ENCODE measurements around the gene FAM98A. TPM values are rescaled to one million over a fixed set of nuclear protein-coding genes. Genes with fewer than 3 reads are reported as not detected.

Gene FAM98A
- total and polyA plus RNA-seq, 4 experiments from 2014 or later: 6.6 to 38.2 (median 27.8) TPM

DNA sequence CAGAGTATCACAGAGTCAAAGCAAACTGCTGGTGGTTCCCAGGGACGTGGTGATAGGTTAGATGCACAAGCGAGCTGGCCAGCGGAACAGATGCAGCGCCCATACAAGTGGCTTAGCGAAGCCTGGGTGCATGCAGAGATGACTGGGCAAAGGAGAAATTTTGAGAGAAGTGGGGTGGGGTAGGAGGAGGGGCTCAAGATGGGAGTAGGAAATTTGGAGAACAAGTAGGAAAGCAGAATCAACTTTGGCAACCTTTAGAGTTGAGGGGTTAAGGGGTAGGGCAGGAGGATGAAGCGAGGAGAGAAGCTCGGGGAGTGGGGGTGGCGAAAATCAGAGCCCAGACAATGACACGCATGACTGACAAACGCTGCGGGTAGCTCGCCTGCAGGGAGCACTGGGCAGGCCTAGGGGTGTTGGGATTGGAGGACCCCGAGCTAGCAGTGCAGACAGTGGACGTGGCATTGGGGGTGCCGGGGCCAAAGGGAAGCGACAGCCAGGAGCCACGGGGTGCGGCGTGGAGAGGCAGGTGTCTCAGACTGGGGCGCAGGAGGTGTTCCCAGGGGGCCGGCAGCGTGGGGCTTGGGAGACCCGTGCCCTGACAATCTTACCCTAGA lies 431 bp downstream of the FAM98A start:
- Mint-ChIP-seq H3K4me3 (peak overlapping the region; percentile 94 to 100 (median 98)), H3K36me3 (peaks cover 11 to 24% of the 10 kb centered on the region in 2 donors), H3K4me1 (peaks cover 25 to 44% (median 38%) of the 10 kb centered on the region in 4 donors), H3K27ac (peak overlapping the region; percentile 90 to 99 (median 97)), H3K27me3 (no peaks in the 10 kb centered on the region), H3K9me3 (peaks cover 0 to 2% (median 0%) of the 10 kb centered on the region in 8 donors)
- intact Hi-C loops (cut with micrococcal nuclease): loop anchor here (1.0 to 5.0 kb wide), 4 partner anchors 15 to 1241 kb away; partner anchors contain the start of genes BIRC6 and TTC27
- Histone ChIP-seq H3K4me3 (ENCODE audit: low read length in 2 of 2) (peak overlapping the region; percentile 63 to 96), H3K4me1 (ENCODE audit: insufficient read depth, low read length) (peaks cover 32% of the 10 kb centered on the region), H3K9me3 (ENCODE audit: control insufficient read depth in 1 of 2, low read length in 2 of 2) (no peaks in the 10 kb centered on the region), H3K27ac (ENCODE audit: low read depth, low read length) (peak overlapping the region; percentile 80), H3K36me3 (ENCODE audit: insufficient read depth, low read length) (peaks cover 3% of the 10 kb centered on the region), H3K27me3 (ENCODE audit: insufficient read depth, low read length) (no peaks in the 10 kb centered on the region)
- DNase-seq: peak in 1 of 5 donors; percentile 60
- POLR2A ChIA-PET (ENCODE audit: partially characterized antibody): interaction anchor here (0.7 to 3.3 kb wide), 8 partner anchors 12 to 1559 kb away, joined by 3 to 50 read pairs (median 4); partner anchors contain the start of genes DPY30, RASGRP3, SLC30A6 and TTC27
- CTCF ChIA-PET (ENCODE audit: partially characterized antibody): interaction anchor here (0.9 to 4.3 kb wide), 5 partner anchors 10 to 226 kb away, joined by 3 to 30 read pairs (median 11); partner anchors contain the start of gene RASGRP3

- H3K4me3 ChIP-seq (ENCODE audit: low read length in 2 of 2): no peak overlapping the region
- Mint-ChIP-seq H3K27ac (peak overlapping the region in 3 of 7 donors; percentile 6 to 91 (median 68)), H3K4me1 (peaks cover 28 to 50% (median 38%) of the 10 kb centered on the region in 4 donors), H3K36me3 (peaks cover 17 to 38% of the 10 kb centered on the region in 2 donors), H3K27me3 (no peaks in the 10 kb centered on the region), H3K9me3 (peaks cover 0 to 2% (median 0%) of the 10 kb centered on the region in 8 donors), H3K4me3 (peak overlapping the region in 3 of 8 donors; percentile 6 to 56 (median 53))
- POLR2A ChIA-PET (ENCODE audit: partially characterized antibody): no interaction called here
- intact Hi-C loops (cut with micrococcal nuclease): loop anchor here (5.0 kb wide), 1 partner anchor 1240 kb away; the partner anchor contains the start of gene BIRC6
- no peak overlapping the region for H3K27ac ChIP-seq (ENCODE audit: low read depth, low read length)
- no peaks in the 10 kb centered on the region for H3K9me3 ChIP-seq (ENCODE audit: control insufficient read depth in 1 of 2, low read length in 2 of 2)
- CTCF ChIA-PET (ENCODE audit: partially characterized antibody): interaction anchor here (1.5 kb wide), 1 partner anchor 14 kb away, joined by 4 read pairs; no protein-coding TSS in a partner anchor
- no peaks in the 10 kb centered on the region for H3K27me3 ChIP-seq (ENCODE audit: insufficient read depth, low read length)
- H3K4me1 ChIP-seq (ENCODE audit: insufficient read depth, low read length): peaks cover 32% of the 10 kb centered on the region
- DNase-seq: no peak
- peaks cover 6% of the 10 kb centered on the region for H3K36me3 ChIP-seq (ENCODE audit: insufficient read depth, low read length)
Observed at GRCh38 chr2:33597026-33597425, 2.1 kb downstream of the FAM98A start.

GRCh38 chr2:33595385-33595784 lies 3.7 kb downstream of the FAM98A start:
- peaks cover 28 to 50% (median 40%) of the 10 kb centered on the region in 4 donors for H3K4me1 Mint-ChIP-seq
- intact Hi-C loops (cut with micrococcal nuclease): loop anchor here (5.0 kb wide), 1 partner anchor 1238 kb away; the partner anchor contains the start of gene BIRC6

DNA sequence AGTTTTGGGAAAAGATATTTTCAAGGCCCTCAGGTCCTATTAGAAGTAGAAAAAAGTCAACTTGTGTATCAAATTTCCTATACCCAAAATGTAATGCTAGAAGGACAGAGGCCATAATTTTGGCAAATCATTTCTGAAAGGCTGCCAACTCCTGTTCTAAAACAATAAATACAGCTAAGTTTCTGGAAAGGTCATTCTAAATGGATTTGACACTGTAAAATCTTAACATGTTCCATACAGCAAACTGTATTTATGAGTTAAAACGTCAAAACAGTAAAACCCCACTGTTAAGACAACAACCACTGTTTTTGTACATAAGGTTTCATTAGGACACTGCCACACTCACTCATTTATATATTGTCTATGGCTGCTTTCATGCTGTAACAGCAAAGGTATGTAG lies 9.7 kb downstream of the FAM98A start:
- H3K4me1 ChIP-seq (ENCODE audit: insufficient read depth, low read length): no peaks in the 10 kb centered on the region
- no peaks in the 10 kb centered on the region for H3K9me3 ChIP-seq (ENCODE audit: control insufficient read depth in 1 of 2, low read length in 2 of 2)
- H3K27me3 Mint-ChIP-seq: no peaks in the 10 kb centered on the region
- POLR2A ChIA-PET (ENCODE audit: partially characterized antibody): no interaction called here
- peaks cover 0 to 10% (median 7%) of the 10 kb centered on the region in 4 donors for H3K4me1 Mint-ChIP-seq
- H3K27ac Mint-ChIP-seq: peak overlapping the region in 1 of 7 donors; percentile 59
- no peak overlapping the region for H3K27ac ChIP-seq (ENCODE audit: low read depth, low read length)
- intact Hi-C loops (cut with micrococcal nuclease): no loop called here
- no peaks in the 10 kb centered on the region for H3K27me3 ChIP-seq (ENCODE audit: insufficient read depth, low read length)
- H3K4me3 ChIP-seq (ENCODE audit: low read length in 2 of 2): no peak overlapping the region
- CTCF ChIA-PET (ENCODE audit: partially characterized antibody): no interaction called here
- peaks cover 30% of the 10 kb centered on the region for H3K36me3 ChIP-seq (ENCODE audit: insufficient read depth, low read length)
- H3K4me3 Mint-ChIP-seq: no peak overlapping the region
- peaks cover 40 to 72% of the 10 kb centered on the region in 2 donors for H3K36me3 Mint-ChIP-seq
- peaks cover 0 to 2% (median 0%) of the 10 kb centered on the region in 8 donors for H3K9me3 Mint-ChIP-seq
- DNase-seq: no peak

More at GRCh38 chr2:33595385-33595784, 3.7 kb downstream of the FAM98A start:
- H3K27ac ChIP-seq (ENCODE audit: low read depth, low read length): no peak overlapping the region
- Mint-ChIP-seq H3K27ac (peak overlapping the region in 3 of 7 donors; percentile 2 to 68 (median 47)), H3K27me3 (no peaks in the 10 kb centered on the region), H3K36me3 (peaks cover 25 to 54% of the 10 kb centered on the region in 2 donors), H3K9me3 (peaks cover 0 to 2% (median 0%) of the 10 kb centered on the region in 8 donors), H3K4me3 (peak overlapping the region in 1 of 8 donors; percentile 28)
- H3K9me3 ChIP-seq (ENCODE audit: control insufficient read depth in 1 of 2, low read length in 2 of 2): no peaks in the 10 kb centered on the region
- H3K4me3 ChIP-seq (ENCODE audit: low read length in 2 of 2): no peak overlapping the region
- POLR2A ChIA-PET (ENCODE audit: partially characterized antibody): no interaction called here
- H3K36me3 ChIP-seq (ENCODE audit: insufficient read depth, low read length): peaks cover 9% of the 10 kb centered on the region
- DNase-seq: no peak
- CTCF ChIA-PET (ENCODE audit: partially characterized antibody): interaction anchor here (2.8 kb wide), 1 partner anchor 12 kb away, joined by 12 read pairs; no protein-coding TSS in a partner anchor
- peaks cover 32% of the 10 kb centered on the region for H3K4me1 ChIP-seq (ENCODE audit: insufficient read depth, low read length)
- no peaks in the 10 kb centered on the region for H3K27me3 ChIP-seq (ENCODE audit: insufficient read depth, low read length)

DNA sequence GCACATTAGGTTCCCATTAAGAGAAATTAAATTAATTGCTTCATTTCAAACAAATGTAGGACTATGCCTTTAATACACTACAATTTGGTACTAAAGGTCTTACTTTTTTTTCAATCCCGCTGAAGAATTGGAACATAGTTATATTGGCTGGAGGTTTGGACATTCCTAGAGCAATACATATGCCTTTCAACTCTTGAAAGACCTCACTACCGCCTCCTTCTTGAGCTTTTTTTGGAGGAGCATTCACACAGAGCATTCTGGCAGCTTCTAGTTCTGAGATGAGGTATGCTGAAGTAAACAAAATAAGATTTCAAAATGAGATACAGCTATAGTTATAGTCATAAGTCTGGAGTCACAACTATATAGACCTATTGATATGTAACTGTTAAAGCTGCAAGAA lies 10.9 kb downstream of the FAM98A start:
- no peak for DNase-seq
- Mint-ChIP-seq H3K27me3 (no peaks in the 10 kb centered on the region), H3K4me1 (peaks cover 0 to 5% (median under 1%) of the 10 kb centered on the region in 4 donors), H3K36me3 (peaks cover 35 to 72% of the 10 kb centered on the region in 2 donors), H3K27ac (peak overlapping the region in 3 of 7 donors; percentile 12 to 51 (median 15)), H3K9me3 (peaks cover 0 to 2% (median 0%) of the 10 kb centered on the region in 8 donors), H3K4me3 (no peak overlapping the region)
- H3K4me1 ChIP-seq (ENCODE audit: insufficient read depth, low read length): peaks cover 2% of the 10 kb centered on the region
- H3K9me3 ChIP-seq (ENCODE audit: control insufficient read depth in 1 of 2, low read length in 2 of 2): no peaks in the 10 kb centered on the region
- peaks cover 27% of the 10 kb centered on the region for H3K36me3 ChIP-seq (ENCODE audit: insufficient read depth, low read length)
- ChIA-PET CTCF (ENCODE audit: partially characterized antibody) (interaction anchor here (1.1 kb wide), 1 partner anchor 11 kb away, joined by 3 read pairs; the partner anchor contains the start of gene FAM98A), POLR2A (ENCODE audit: partially characterized antibody) (no interaction called here)
- intact Hi-C loops (cut with micrococcal nuclease): no loop called here
- H3K27ac ChIP-seq (ENCODE audit: low read depth, low read length): no peak overlapping the region
- no peaks in the 10 kb centered on the region for H3K27me3 ChIP-seq (ENCODE audit: insufficient read depth, low read length)
- H3K4me3 ChIP-seq (ENCODE audit: low read length in 2 of 2): no peak overlapping the region

GRCh38 chr2:33586766-33587165 lies 12.3 kb downstream of the FAM98A start:
- intact Hi-C loops (cut with micrococcal nuclease): no loop called here
- H3K27ac Mint-ChIP-seq: peak overlapping the region in 1 of 7 donors; percentile 14

More at GRCh38 chr2:33586766-33587165, 12.3 kb downstream of the FAM98A start:
- Mint-ChIP-seq H3K9me3 (peaks cover 0 to 2% (median 0%) of the 10 kb centered on the region in 8 donors), H3K36me3 (peaks cover 35 to 66% of the 10 kb centered on the region in 2 donors), H3K27me3 (no peaks in the 10 kb centered on the region), H3K4me1 (peaks cover 0 to 9% (median 3%) of the 10 kb centered on the region in 4 donors), H3K4me3 (no peak overlapping the region)
- peaks cover 5% of the 10 kb centered on the region for H3K4me1 ChIP-seq (ENCODE audit: insufficient read depth, low read length)
- H3K36me3 ChIP-seq (ENCODE audit: insufficient read depth, low read length): peaks cover 27% of the 10 kb centered on the region
- no peak for DNase-seq
- ChIA-PET CTCF (ENCODE audit: partially characterized antibody) (interaction anchor here (1.1 to 1.7 kb wide), 3 partner anchors 12 to 111 kb away, joined by 3 to 11 read pairs (median 7); partner anchors contain the start of genes FAM98A and RASGRP3), POLR2A (ENCODE audit: partially characterized antibody) (interaction anchor here (2.1 kb wide), 1 partner anchor 13 kb away, joined by 12 read pairs; the partner anchor contains the start of gene FAM98A)
- H3K4me3 ChIP-seq (ENCODE audit: low read length in 2 of 2): no peak overlapping the region
- H3K27me3 ChIP-seq (ENCODE audit: insufficient read depth, low read length): no peaks in the 10 kb centered on the region
- H3K9me3 ChIP-seq (ENCODE audit: control insufficient read depth in 1 of 2, low read length in 2 of 2): no peaks in the 10 kb centered on the region
- no peak overlapping the region for H3K27ac ChIP-seq (ENCODE audit: low read depth, low read length)

All from CD4-positive, alpha-beta memory T cell (primary cell).